HL-60/S4 treated with retinoic acid at 250 ng/mL for 4 days and 3 days (cell line): ENCODE results near the gene DOK4.

Source experiments
- in situ Hi-C: fragments of 300-500 bp; cut with MboI; formaldehyde crosslinking; loops from 2 replicates; pipeline ENCODE4 v1.7.0; 2022; ENCODE audit warnings: low sequenced_read_pairs

DOK4 gene

GRCh38 chr16:57485916-57486857, at the start of gene DOK4:
Gene DOK4 (minus strand): TSS chr16:57486493. CDS start chr16:57479507, 6,986 bp downstream.
- in situ Hi-C loops, result no loop called here

- in situ Hi-C loops, result no loop called here
These were observed 49.5 kb upstream of the DOK4 start for GRCh38 chr16:57535680-57536305.

GRCh38 chr16:57534881-57535658, 48.8 kb upstream of the DOK4 start:
- in situ Hi-C loops, result no loop called here

- in situ Hi-C loops, result no loop called here
These were observed 48.1 kb upstream of the DOK4 start for GRCh38 chr16:57534337-57534880.

- in situ Hi-C loops, result no loop called here
These were observed 47.4 kb upstream of the DOK4 start for GRCh38 chr16:57533431-57534336.

- in situ Hi-C loops, result no loop called here
These were observed 46.0 kb upstream of the DOK4 start for GRCh38 chr16:57532266-57532625.

- in situ Hi-C loops, result no loop called here
These were observed 45.5 kb upstream of the DOK4 start for GRCh38 chr16:57531635-57532265.

- in situ Hi-C loops, result no loop called here
These were observed 44.9 kb upstream of the DOK4 start for GRCh38 chr16:57531253-57531575.

- in situ Hi-C loops, result no loop called here
These were observed 44.4 kb upstream of the DOK4 start for GRCh38 chr16:57530522-57531252.

- in situ Hi-C loops, result no loop called here
These were observed 43.8 kb upstream of the DOK4 start for GRCh38 chr16:57530104-57530521.

GRCh38 chr16:57529391-57530103, 43.3 kb upstream of the DOK4 start:
- in situ Hi-C loops, result no loop called here

- in situ Hi-C loops, result no loop called here
These were observed 42.5 kb upstream of the DOK4 start for GRCh38 chr16:57528499-57529390.

GRCh38 chr16:57527610-57528360, 41.5 kb upstream of the DOK4 start:
- in situ Hi-C loops, result no loop called here

GRCh38 chr16:57527027-57527426, 40.7 kb upstream of the DOK4 start:
- in situ Hi-C loops, result no loop called here

GRCh38 chr16:57526498-57526897, 40.2 kb upstream of the DOK4 start:
- in situ Hi-C loops, result no loop called here

- in situ Hi-C loops, result no loop called here
These were observed 39.5 kb upstream of the DOK4 start for GRCh38 chr16:57525761-57526160.

GRCh38 chr16:57522960-57523359, 36.7 kb upstream of the DOK4 start:
- in situ Hi-C loops, result no loop called here
